Mucosa of descending colon (tissue), 3 donors: ENCODE results near the gene FABP1. TPM values are rescaled to one million over a fixed set of nuclear protein-coding genes. Genes with fewer than 3 reads are reported as not detected.

Experiments used
- ATAC-seq: fragments of 200-7000 bp; cut with Tn5 transposase; one replicate; pipeline ENCODE4 v1.9.1; 2020; ENCODE audit warnings: mild to moderate bottlenecking, moderate library complexity
- DNase-seq, 3 donors: peaks; one replicate each; pipeline ENCODE4 v3.0.0-alpha.2; 2020
- H3K36me3 ChIP-seq: fragments of 200-600 bp; one replicate; pipeline ENCODE4 v1.8.0; 2021; ENCODE audit warnings: low read depth, mild to moderate bottlenecking
- H3K4me1 ChIP-seq: fragments of 200-600 bp; one replicate; pipeline ENCODE4 v1.8.0; 2021; ENCODE audit warnings: low read depth, mild to moderate bottlenecking
- H3K4me3 ChIP-seq: fragments of 200-600 bp; one replicate; pipeline ENCODE4 v1.8.0; 2021; ENCODE audit warnings: mild to moderate bottlenecking
- H3K9me3 ChIP-seq: fragments of 200-600 bp; one replicate; pipeline ENCODE4 v1.8.0; 2021; ENCODE audit warnings: mild to moderate bottlenecking
- CTCF ChIP-seq: fragments of 200-600 bp; IDR thresholded peaks from one replicate; pipeline ENCODE4 v1.8.0; 2022; ENCODE audit warnings: antibody characterized with exemption, mild to moderate bottlenecking
- intact Hi-C, 2 donors: fragments of 100-400 bp; cut with DNase I in 1 of 2; cut with micrococcal nuclease in 1 of 2; formaldehyde crosslinking; loops; one replicate each; pipeline versions ENCODE4 v1.11.0 to v1.11.1; 2022; cut with DNase I, micrococcal nuclease
- total RNA-seq, 3 donors: library from RNA; stranded (reverse); fragmentation: NEBNext Ultra II Directional in 2 of 3; extraction: Animal tissue kit (Norgen Biotek cat#: 25700) in 2 of 3; gene quantifications; one replicate each; pipeline versions ENCODE4 v1.2.1 to v1.2.4, GENCODE V29; 2021 to 2023
- donor health status: DM: no; HTN: no; CAD: no; lungs with moderate emphysema.
- donor health status: DM: no; HTN: no; CAD: no.
- donor health status: DM: no; HTN: yes; CAD: no.

Gene FABP1
- total RNA-seq, 3 donors from 2014 or later: 768 to 5,199 (median 1,319) TPM

GRCh38 chr2:88170472-88170892 is 42.6 kb upstream of the FABP1 start:
- peaks cover 6% of the 10 kb centered on the region for H3K4me1 ChIP-seq
- ATAC-seq (peak; percentile 58), DNase-seq (peak in 2 of 3 donors; percentile 45 to 49)
- no peaks in the 10 kb centered on the region for H3K9me3 ChIP-seq
- H3K4me3 ChIP-seq: peak overlapping the region; percentile 20
- TF ChIP-seq CTCF: no peak
- intact Hi-C loops: no loop called here
- H3K36me3 ChIP-seq: no peaks in the 10 kb centered on the region

- Histone ChIP-seq H3K9me3 (no peaks in the 10 kb centered on the region), H3K4me1 (peaks cover 6% of the 10 kb centered on the region), H3K36me3 (no peaks in the 10 kb centered on the region), H3K4me3 (no peak overlapping the region)
- TF ChIP-seq CTCF: no peak
- intact Hi-C loops: loop anchor here in 1 of 2 donors (10.0 kb wide), 1 partner anchor 104 kb away; the partner anchor contains the start of gene SMYD1
- no peak for ATAC-seq
- DNase-seq: no peak
Measured at GRCh38 chr2:88168386-88168785, 40.5 kb upstream of the FABP1 start.

GRCh38 chr2:88167740-88168139 is 39.9 kb upstream of the FABP1 start:
- intact Hi-C loops: loop anchor here in 1 of 2 donors (10.0 kb wide), 1 partner anchor 103 kb away; the partner anchor contains the start of gene SMYD1
- Histone ChIP-seq H3K9me3 (no peaks in the 10 kb centered on the region), H3K36me3 (no peaks in the 10 kb centered on the region), H3K4me1 (peaks cover 6% of the 10 kb centered on the region), H3K4me3 (no peak overlapping the region)
- no peak for ATAC-seq
- DNase-seq: no peak
- no peak for TF ChIP-seq CTCF

GRCh38 chr2:88165332-88166003 is 37.6 kb upstream of the FABP1 start:
- no peak overlapping the region for H3K4me3 ChIP-seq
- DNase-seq: no peak
- H3K4me1 ChIP-seq: no peaks in the 10 kb centered on the region
- ATAC-seq: no peak
- intact Hi-C loops: loop anchor here in 1 of 2 donors (10.0 kb wide), 1 partner anchor 101 kb away; the partner anchor contains the start of gene SMYD1
- TF ChIP-seq CTCF: no peak
- H3K9me3 ChIP-seq: no peaks in the 10 kb centered on the region
- H3K36me3 ChIP-seq: no peaks in the 10 kb centered on the region

GRCh38 chr2:88161446-88162244 is 33.8 kb upstream of the FABP1 start:
- DNase-seq (no peak), ATAC-seq (no peak)
- Histone ChIP-seq H3K9me3 (no peaks in the 10 kb centered on the region), H3K4me1 (peaks cover 3% of the 10 kb centered on the region), H3K36me3 (no peaks in the 10 kb centered on the region), H3K4me3 (no peak overlapping the region)
- intact Hi-C loops: loop anchor here in 1 of 2 donors (10.0 kb wide), 1 partner anchor 97 kb away; the partner anchor contains the start of gene SMYD1
- no peak for TF ChIP-seq CTCF
